ENCODE measurements around the gene ABCG1. TPM values are rescaled to one million over a fixed set of nuclear protein-coding genes. Genes with fewer than 3 reads are reported as not detected.

ABCG1 gene
- total and polyA plus RNA-seq, 2 donors (not counting 1 experiment from before 2014, with no cell fraction given): under 0.01 to 0.12 TPM

GRCh38 chr21:42255825-42256224 is 36.9 kb downstream of the ABCG1 start:
- H3K4me3 ChIP-seq (replicated peaks in 1 of 4; ENCODE audit: control extremely low read depth in 1 of 4, insufficient read depth in 1 of 4, low read depth in 3 of 4, low read length in 4 of 4): no peak overlapping the region
- H3K9me3 ChIP-seq (ENCODE audit: control insufficient read depth, insufficient read depth, low read depth, low read length): no peaks in the 10 kb centered on the region
- no peak overlapping the region for H3K9ac ChIP-seq (ENCODE audit: insufficient read depth, low read length)
- no peaks in the 10 kb centered on the region for H3K27me3 ChIP-seq (ENCODE audit: control insufficient read depth, insufficient read depth, low read length)
- TF ChIP-seq EZH2 (IDR thresholded peaks at IDR 0.05; ENCODE audit: low read length, missing control alignments): no peak
- TF ChIP-seq CTCF (conservative IDR thresholded peaks at IDR 0.05 in 1 of 2, IDR thresholded peaks at IDR 0.05 in 1 of 2; ENCODE audit: low read depth in 1 of 2, low read length in 2 of 2): no peak
- H2AFZ ChIP-seq (ENCODE audit: low read length): no peak overlapping the region
- no peak overlapping the region for H3K4me2 ChIP-seq (ENCODE audit: extremely low read depth, insufficient read depth, low read length)
- H4K20me1 ChIP-seq (ENCODE audit: control insufficient read depth, extremely low read depth, insufficient read depth, low read length): no peaks in the 10 kb centered on the region
- no peaks in the 10 kb centered on the region for H3K79me2 ChIP-seq (ENCODE audit: control insufficient read depth, insufficient read depth, low read length)
- H3K4me1 ChIP-seq (ENCODE audit: control insufficient read depth, extremely low read depth, insufficient read depth, low read length): no peaks in the 10 kb centered on the region
- H3K36me3 ChIP-seq (ENCODE audit: control insufficient read depth, insufficient read depth, low read length): no peaks in the 10 kb centered on the region
- H3K27ac ChIP-seq (ENCODE audit: insufficient read depth, low read length): no peak overlapping the region
- no peak for DNase-seq (ENCODE audit: low read depth in 2 of 2)

GRCh38 chr21:42256316-42256715 is 37.4 kb downstream of the ABCG1 start:
- Histone ChIP-seq H3K36me3 (ENCODE audit: control insufficient read depth, insufficient read depth, low read length) (no peaks in the 10 kb centered on the region), H3K9ac (ENCODE audit: insufficient read depth, low read length) (no peak overlapping the region), H3K4me2 (ENCODE audit: extremely low read depth, insufficient read depth, low read length) (no peak overlapping the region), H2AFZ (ENCODE audit: low read length) (no peak overlapping the region), H3K4me1 (ENCODE audit: control insufficient read depth, extremely low read depth, insufficient read depth, low read length) (no peaks in the 10 kb centered on the region), H3K4me3 (replicated peaks in 1 of 4; ENCODE audit: control extremely low read depth in 1 of 4, insufficient read depth in 1 of 4, low read depth in 3 of 4, low read length in 4 of 4) (no peak overlapping the region), H4K20me1 (ENCODE audit: control insufficient read depth, extremely low read depth, insufficient read depth, low read length) (no peaks in the 10 kb centered on the region), H3K27me3 (ENCODE audit: control insufficient read depth, insufficient read depth, low read length) (no peaks in the 10 kb centered on the region), H3K79me2 (ENCODE audit: control insufficient read depth, insufficient read depth, low read length) (no peaks in the 10 kb centered on the region), H3K9me3 (ENCODE audit: control insufficient read depth, insufficient read depth, low read depth, low read length) (no peaks in the 10 kb centered on the region), H3K27ac (ENCODE audit: insufficient read depth, low read length) (no peak overlapping the region)
- TF ChIP-seq CTCF (conservative IDR thresholded peaks at IDR 0.05 in 1 of 2, IDR thresholded peaks at IDR 0.05 in 1 of 2; ENCODE audit: low read depth in 1 of 2, low read length in 2 of 2) (no peak), EZH2 (IDR thresholded peaks at IDR 0.05; ENCODE audit: low read length, missing control alignments) (no peak)
- DNase-seq (ENCODE audit: low read depth in 2 of 2): no peak

- H3K36me3 ChIP-seq (ENCODE audit: control insufficient read depth, insufficient read depth, low read length): no peaks in the 10 kb centered on the region
- no peaks in the 10 kb centered on the region for H3K4me1 ChIP-seq (ENCODE audit: control insufficient read depth, extremely low read depth, insufficient read depth, low read length)
- no peak overlapping the region for H3K9ac ChIP-seq (ENCODE audit: insufficient read depth, low read length)
- no peaks in the 10 kb centered on the region for H3K9me3 ChIP-seq (ENCODE audit: control insufficient read depth, insufficient read depth, low read depth, low read length)
- H2AFZ ChIP-seq (ENCODE audit: low read length): no peak overlapping the region
- no peak for TF ChIP-seq CTCF (conservative IDR thresholded peaks at IDR 0.05 in 1 of 2, IDR thresholded peaks at IDR 0.05 in 1 of 2; ENCODE audit: low read depth in 1 of 2, low read length in 2 of 2)
- TF ChIP-seq EZH2 (IDR thresholded peaks at IDR 0.05; ENCODE audit: low read length, missing control alignments): no peak
- no peak for DNase-seq (ENCODE audit: low read depth in 2 of 2)
- H3K27me3 ChIP-seq (ENCODE audit: control insufficient read depth, insufficient read depth, low read length): peaks cover 3% of the 10 kb centered on the region
- no peaks in the 10 kb centered on the region for H4K20me1 ChIP-seq (ENCODE audit: control insufficient read depth, extremely low read depth, insufficient read depth, low read length)
- H3K27ac ChIP-seq (ENCODE audit: insufficient read depth, low read length): no peak overlapping the region
- H3K4me3 ChIP-seq (replicated peaks in 1 of 4; ENCODE audit: control extremely low read depth in 1 of 4, insufficient read depth in 1 of 4, low read depth in 3 of 4, low read length in 4 of 4): no peak overlapping the region
- H3K4me2 ChIP-seq (ENCODE audit: extremely low read depth, insufficient read depth, low read length): no peak overlapping the region
- H3K79me2 ChIP-seq (ENCODE audit: control insufficient read depth, insufficient read depth, low read length): no peaks in the 10 kb centered on the region
Observed at GRCh38 chr21:42257091-42257765, 38.3 kb downstream of the ABCG1 start.
